ENCODE data around the gene C6orf120. TPM values are rescaled to one million over a fixed set of nuclear protein-coding genes. Genes with fewer than 3 reads are reported as not detected.

The C6orf120 gene
- polyA plus RNA-seq, 1 donor (not counting 4 experiments of a cell fraction or from before 2014, with no cell fraction given): 18.1 TPM

DNA sequence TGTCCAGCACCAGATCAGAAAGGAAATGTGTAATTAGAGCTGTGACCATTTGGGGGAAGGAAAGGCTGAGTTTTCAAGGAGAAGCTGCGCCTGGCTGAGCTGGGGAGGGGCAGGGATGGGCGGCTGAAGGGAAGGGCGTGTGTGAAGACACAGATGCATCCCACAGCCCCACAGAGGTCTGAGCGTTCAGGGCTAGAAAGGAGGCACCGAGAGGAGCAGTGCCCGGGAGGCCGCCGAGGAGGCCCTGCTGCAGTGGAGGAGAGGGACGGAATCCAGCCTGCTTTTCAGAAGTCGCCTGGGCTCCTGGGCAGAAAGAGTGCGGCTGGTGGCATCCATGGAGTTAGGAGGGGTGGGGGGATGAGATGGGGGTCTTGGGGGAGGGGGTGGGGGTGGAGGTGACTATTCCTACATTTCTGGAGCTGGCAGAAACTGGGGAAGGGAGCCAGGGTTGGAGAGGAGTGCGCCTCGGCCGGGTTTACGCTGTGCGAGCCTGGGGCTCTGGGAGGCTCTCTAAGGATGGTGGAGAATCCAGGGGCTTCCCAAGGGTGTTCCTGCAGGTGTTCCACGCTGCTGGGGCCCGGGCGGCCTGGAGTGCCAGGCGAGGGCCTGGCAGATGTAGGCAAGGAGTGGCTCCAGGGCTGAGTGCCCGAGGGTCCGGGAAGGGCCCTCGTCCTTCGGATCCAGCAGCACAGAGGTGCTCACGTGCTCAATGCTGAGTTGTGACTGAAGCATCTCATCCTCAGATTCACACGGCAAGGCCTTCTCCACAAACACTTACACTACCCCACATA is 41.9 kb upstream of the C6orf120 start:
- no peak for TF ChIP-seq EZH2 (IDR thresholded peaks at IDR 0.05; ENCODE audit: low read length)
- TF ChIP-seq, protein P1, sequence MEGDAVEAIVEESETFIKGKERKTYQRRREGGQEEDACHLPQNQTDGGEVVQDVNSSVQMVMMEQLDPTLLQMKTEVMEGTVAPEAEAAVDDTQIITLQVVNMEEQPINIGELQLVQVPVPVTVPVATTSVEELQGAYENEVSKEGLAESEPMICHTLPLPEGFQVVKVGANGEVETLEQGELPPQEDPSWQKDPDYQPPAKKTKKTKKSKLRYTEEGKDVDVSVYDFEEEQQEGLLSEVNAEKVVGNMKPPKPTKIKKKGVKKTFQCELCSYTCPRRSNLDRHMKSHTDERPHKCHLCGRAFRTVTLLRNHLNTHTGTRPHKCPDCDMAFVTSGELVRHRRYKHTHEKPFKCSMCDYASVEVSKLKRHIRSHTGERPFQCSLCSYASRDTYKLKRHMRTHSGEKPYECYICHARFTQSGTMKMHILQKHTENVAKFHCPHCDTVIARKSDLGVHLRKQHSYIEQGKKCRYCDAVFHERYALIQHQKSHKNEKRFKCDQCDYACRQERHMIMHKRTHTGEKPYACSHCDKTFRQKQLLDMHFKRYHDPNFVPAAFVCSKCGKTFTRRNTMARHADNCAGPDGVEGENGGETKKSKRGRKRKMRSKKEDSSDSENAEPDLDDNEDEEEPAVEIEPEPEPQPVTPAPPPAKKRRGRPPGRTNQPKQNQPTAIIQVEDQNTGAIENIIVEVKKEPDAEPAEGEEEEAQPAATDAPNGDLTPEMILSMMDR (optimal IDR thresholded peaks at IDR 0.05 in 1 of 3, IDR thresholded peaks at IDR 0.05 in 1 of 3, conservative IDR thresholded peaks at IDR 0.05 in 1 of 3; ENCODE audit: extremely low read depth in 1 of 3, insufficient read depth in 2 of 3, low read length in 3 of 3): no peak
- Histone ChIP-seq H3K9me3 (ENCODE audit: control insufficient read depth, low read depth, low read length) (no peaks in the 10 kb centered on the region), H3K27ac (ENCODE audit: control insufficient read depth, insufficient read depth, low read length) (no peak overlapping the region), H3K9ac (ENCODE audit: control insufficient read depth, extremely low read depth, insufficient read depth, low read length) (no peak overlapping the region), H3K27me3 (ENCODE audit: control insufficient read depth, extremely low read depth, insufficient read depth, low read length) (no peaks in the 10 kb centered on the region), H3K4me1 (ENCODE audit: control insufficient read depth, extremely low read depth, insufficient read depth, low read length) (no peaks in the 10 kb centered on the region), H3K9me1 (ENCODE audit: control insufficient read depth, extremely low read depth, insufficient read depth, low read length) (no peaks in the 10 kb centered on the region), H4K20me1 (ENCODE audit: control insufficient read depth, extremely low read depth, insufficient read depth, low read length) (no peaks in the 10 kb centered on the region), H3K36me3 (ENCODE audit: control insufficient read depth in 2 of 2, extremely low read depth in 1 of 2, insufficient read depth in 2 of 2, low read length in 2 of 2) (peaks cover 22 to 24% of the 10 kb centered on the region in 2 experiments), H2AFZ (ENCODE audit: control insufficient read depth, low read length) (no peak overlapping the region), H3K4me3 (ENCODE audit: control insufficient read depth in 2 of 3, extremely low read depth in 1 of 3, insufficient read depth in 2 of 3, low read depth in 1 of 3, low read length in 3 of 3) (no peak overlapping the region), H3K4me2 (ENCODE audit: control insufficient read depth, extremely low read depth, insufficient read depth, low read depth, low read length) (no peak overlapping the region), H3K79me2 (ENCODE audit: control insufficient read depth, insufficient read depth, low read length) (no peaks in the 10 kb centered on the region)
- dilution Hi-C loops (cut with MboI; ENCODE audit: extremely low pct_ligation_motif_present, low sequenced_read_pairs): no loop called here
- FAIRE-seq (no peak), DNase-seq (ENCODE audit: low read depth, low spot score) (no peak)

DNA sequence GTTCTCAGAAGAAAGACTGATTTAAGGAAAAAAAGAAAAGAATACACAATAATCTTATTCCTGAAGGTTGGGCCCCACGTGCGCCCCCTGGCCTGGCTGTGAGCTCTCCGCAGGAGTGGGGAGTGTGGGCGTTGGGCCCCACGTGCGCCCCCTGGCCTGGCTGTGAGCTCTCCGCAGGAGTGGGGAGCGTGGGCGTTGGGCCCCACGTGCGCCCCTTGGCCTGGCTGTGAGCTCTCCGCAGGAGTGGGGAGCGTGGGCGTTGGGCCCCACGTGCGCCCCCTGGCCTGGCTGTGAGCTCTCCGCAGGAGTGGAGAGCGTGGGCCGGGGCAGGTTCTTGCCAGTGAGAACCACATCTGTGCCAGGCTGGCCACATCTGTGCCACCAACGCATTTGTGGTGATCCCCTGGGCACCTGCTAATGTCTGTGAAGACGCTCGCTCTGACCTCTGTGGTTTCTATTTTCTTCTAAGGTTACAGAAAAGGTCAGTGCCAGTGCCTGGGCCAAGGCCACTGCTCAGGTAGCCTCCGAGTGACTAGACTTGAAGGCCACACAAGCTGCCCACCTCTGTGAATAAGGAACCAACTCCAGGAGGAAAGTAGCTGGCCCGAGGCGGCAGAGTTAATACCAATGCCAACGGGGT is 41.1 kb upstream of the C6orf120 start:
- Histone ChIP-seq H3K79me2 (ENCODE audit: control insufficient read depth, insufficient read depth, low read length) (no peaks in the 10 kb centered on the region), H2AFZ (ENCODE audit: control insufficient read depth, low read length) (no peak overlapping the region), H3K4me1 (ENCODE audit: control insufficient read depth, extremely low read depth, insufficient read depth, low read length) (no peaks in the 10 kb centered on the region), H3K27ac (ENCODE audit: control insufficient read depth, insufficient read depth, low read length) (no peak overlapping the region), H3K4me2 (ENCODE audit: control insufficient read depth, extremely low read depth, insufficient read depth, low read depth, low read length) (no peak overlapping the region), H4K20me1 (ENCODE audit: control insufficient read depth, extremely low read depth, insufficient read depth, low read length) (no peaks in the 10 kb centered on the region), H3K9ac (ENCODE audit: control insufficient read depth, extremely low read depth, insufficient read depth, low read length) (no peak overlapping the region), H3K9me1 (ENCODE audit: control insufficient read depth, extremely low read depth, insufficient read depth, low read length) (no peaks in the 10 kb centered on the region), H3K27me3 (ENCODE audit: control insufficient read depth, extremely low read depth, insufficient read depth, low read length) (no peaks in the 10 kb centered on the region), H3K9me3 (ENCODE audit: control insufficient read depth, low read depth, low read length) (no peaks in the 10 kb centered on the region), H3K36me3 (ENCODE audit: control insufficient read depth in 2 of 2, extremely low read depth in 1 of 2, insufficient read depth in 2 of 2, low read length in 2 of 2) (peaks cover 22 to 24% of the 10 kb centered on the region in 2 experiments), H3K4me3 (ENCODE audit: control insufficient read depth in 2 of 3, extremely low read depth in 1 of 3, insufficient read depth in 2 of 3, low read depth in 1 of 3, low read length in 3 of 3) (no peak overlapping the region)
- FAIRE-seq (no peak), DNase-seq (ENCODE audit: low read depth, low spot score) (no peak)
- TF ChIP-seq, protein P1 (optimal IDR thresholded peaks at IDR 0.05 in 1 of 3, IDR thresholded peaks at IDR 0.05 in 1 of 3, conservative IDR thresholded peaks at IDR 0.05 in 1 of 3; ENCODE audit: extremely low read depth in 1 of 3, insufficient read depth in 2 of 3, low read length in 3 of 3): no peak
- no peak for TF ChIP-seq EZH2 (IDR thresholded peaks at IDR 0.05; ENCODE audit: low read length)
- dilution Hi-C loops (cut with MboI; ENCODE audit: extremely low pct_ligation_motif_present, low sequenced_read_pairs): no loop called here
